Tibial artery (tissue), 4 donors: ENCODE measurements around the gene CEBPE.
A peak's percentile ranks its signal among the peaks of the same experiment; 100 is the strongest.

Experiments
- DNase-seq, 2 donors: peaks; one replicate each; pipeline ENCODE4 v3.0.0-alpha.2; 2019
- H3K27ac ChIP-seq, 2 donors: fragments of 200-600 bp; sonication (generic) in 1 of 2; 1 replicate in 1 of 2; 2 replicates in 1 of 2; pipeline ENCODE4 v1.5.1; 2018 to 2019; ENCODE audit warnings: mild to moderate bottlenecking in 1 of 2
- H3K27me3 ChIP-seq, 2 donors: fragments of 200-600 bp; sonication (generic) in 1 of 2; one replicate each; pipeline versions ENCODE4 v1.5.1 to v1.6.0; 2016 to 2019
- H3K36me3 ChIP-seq, 3 donors: fragments of 200-600 bp; sonication (generic) in 2 of 3; one replicate each; pipeline ENCODE4 v1.5.1; 2016 to 2019; ENCODE audit warnings: mild to moderate bottlenecking in 2 of 3
- H3K4me1 ChIP-seq, 4 donors: fragments of 200-600 bp; sonication (generic) in 2 of 4; 1 replicate in 3 of 4; 2 replicates in 1 of 4; pipeline ENCODE4 v1.5.1; 2016 to 2019
- H3K4me3 ChIP-seq, 2 donors: fragments of 200-600 bp; sonication (generic) in 1 of 2; 1 replicate in 1 of 2; 2 replicates in 1 of 2; pipeline ENCODE4 v1.5.1; 2018 to 2019; ENCODE audit warnings: mild to moderate bottlenecking in 2 of 2
- H3K9me3 ChIP-seq, 3 donors: fragments of 200-600 bp; sonication (generic) in 1 of 3; one replicate each; pipeline ENCODE4 v1.5.1; 2016 to 2019
- CTCF ChIP-seq, 2 experiments: fragments of 200-600 bp in 1 of 2; fragments of 450-650 bp in 1 of 2; IDR thresholded peaks; one replicate each; pipeline ENCODE4 v1.5.1; 2017 to 2019; ENCODE audit warnings: antibody characterized with exemption in 2 of 2, mild to moderate bottlenecking in 1 of 2, moderate library complexity in 1 of 2
- intact Hi-C: fragments of 100-400 bp; cut with DNase I; formaldehyde crosslinking; loops from one replicate; pipeline ENCODE4 v1.15.0; 2023; ENCODE audit warnings: low total_unique reads

The CEBPE gene

DNA sequence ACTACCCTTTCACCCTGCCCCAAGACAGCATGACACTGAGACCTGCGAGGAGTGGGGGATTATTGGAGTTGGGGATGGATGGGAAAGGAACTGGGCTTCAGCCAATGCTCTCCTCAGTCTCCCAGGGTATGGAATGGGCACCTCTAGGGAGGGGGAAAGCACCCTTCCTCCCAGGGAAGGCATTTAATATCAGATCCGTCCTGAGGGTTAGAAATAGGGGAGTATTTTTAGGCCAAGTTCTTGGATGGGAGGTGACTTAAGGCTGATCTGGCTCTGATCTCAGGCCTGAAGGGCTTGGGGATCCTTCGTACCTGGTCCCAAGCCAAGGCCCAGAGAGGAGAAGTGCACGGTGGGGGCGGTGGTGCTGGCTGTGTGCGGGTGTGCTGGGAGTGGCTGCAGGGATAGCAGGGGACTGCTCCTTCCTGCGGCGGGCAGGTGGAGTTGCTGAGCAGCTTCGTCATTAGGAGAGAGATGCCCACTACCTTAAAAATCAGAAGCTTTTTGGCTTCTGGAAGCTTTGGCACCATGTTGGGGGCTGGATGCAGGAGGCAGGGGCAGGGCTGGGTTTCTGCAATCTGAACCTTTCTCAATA, 7.0 kb upstream of the CEBPE start:
- peak overlapping the region; percentile 48 to 68 for H3K27ac ChIP-seq
- peaks cover 45 to 52% (median 46%) of the 10 kb centered on the region in 3 donors for H3K36me3 ChIP-seq
- no peak for DNase-seq
- no peak for TF ChIP-seq CTCF (IDR thresholded peaks at IDR 0.05)
- H3K4me1 ChIP-seq, result peaks cover 3 to 44% (median 33%) of the 10 kb centered on the region in 4 donors
- no peaks in the 10 kb centered on the region for H3K9me3 ChIP-seq
- intact Hi-C loops, result no loop called here
- no peaks in the 10 kb centered on the region for H3K27me3 ChIP-seq
- no peak overlapping the region for H3K4me3 ChIP-seq

GRCh38 chr14:23125011-23125410, 6.0 kb upstream of the CEBPE start:
- peak overlapping the region; percentile 48 to 68 for H3K27ac ChIP-seq
- intact Hi-C loops, result no loop called here

GRCh38 chr14:23124337-23124954, 5.4 kb upstream of the CEBPE start:
- TF ChIP-seq CTCF (IDR thresholded peaks at IDR 0.05), result no peak
- Histone ChIP-seq H3K4me3 (no peak overlapping the region), H3K27ac (peak overlapping the region; percentile 48 to 68), H3K4me1 (peaks cover 3 to 45% (median 35%) of the 10 kb centered on the region in 4 donors), H3K9me3 (no peaks in the 10 kb centered on the region), H3K36me3 (peaks cover 29 to 37% (median 30%) of the 10 kb centered on the region in 3 donors), H3K27me3 (no peaks in the 10 kb centered on the region)
- intact Hi-C loops, result no loop called here
- DNase-seq, result no peak

More at GRCh38 chr14:23125011-23125410, 6.0 kb upstream of the CEBPE start:
- H3K4me3 ChIP-seq, result no peak overlapping the region
- no peaks in the 10 kb centered on the region for H3K9me3 ChIP-seq
- peaks cover 3 to 45% (median 35%) of the 10 kb centered on the region in 4 donors for H3K4me1 ChIP-seq
- no peak for TF ChIP-seq CTCF (IDR thresholded peaks at IDR 0.05)
- DNase-seq, result no peak
- H3K36me3 ChIP-seq, result peaks cover 35 to 42% (median 36%) of the 10 kb centered on the region in 3 donors
- no peaks in the 10 kb centered on the region for H3K27me3 ChIP-seq

- Histone ChIP-seq H3K27me3 (peaks cover 0 to 3% of the 10 kb centered on the region in 2 donors), H3K27ac (peak overlapping the region in 1 of 2 donors; percentile 14), H3K4me1 (peaks cover 3 to 45% (median 35%) of the 10 kb centered on the region in 4 donors), H3K4me3 (no peak overlapping the region), H3K36me3 (peaks cover 19 to 26% (median 20%) of the 10 kb centered on the region in 3 donors), H3K9me3 (no peaks in the 10 kb centered on the region)
- no peak for TF ChIP-seq CTCF (IDR thresholded peaks at IDR 0.05)
- intact Hi-C loops, result no loop called here
- DNase-seq, result peak in 1 of 2 donors; percentile 80
Measured at GRCh38 chr14:23123419-23123818, 4.4 kb upstream of the CEBPE start.

DNA sequence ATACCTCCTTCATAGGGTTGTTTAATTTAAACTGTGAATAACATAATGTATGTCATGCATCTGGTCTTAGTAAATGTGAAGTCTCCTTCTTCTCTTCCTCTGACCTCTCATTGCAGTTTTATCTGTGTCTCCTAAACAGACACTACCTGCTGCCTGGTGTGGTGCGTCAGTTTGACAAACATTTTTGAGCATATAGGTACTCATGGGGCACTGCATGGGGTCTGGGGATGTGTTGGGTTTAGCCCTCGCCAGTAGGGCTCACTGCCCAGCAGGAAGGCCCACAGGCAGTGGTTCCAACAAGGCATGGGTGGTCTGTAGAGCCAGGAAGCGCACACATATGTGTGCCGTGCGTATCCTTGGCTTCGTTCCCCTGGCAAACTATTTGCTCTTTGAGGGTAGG, 3.0 kb upstream of the CEBPE start:
- Histone ChIP-seq H3K4me1 (peaks cover 3 to 45% (median 35%) of the 10 kb centered on the region in 4 donors), H3K4me3 (no peak overlapping the region), H3K36me3 (peaks cover 6 to 13% (median 7%) of the 10 kb centered on the region in 3 donors), H3K9me3 (no peaks in the 10 kb centered on the region), H3K27ac (peak overlapping the region in 1 of 2 donors; percentile 54), H3K27me3 (peaks cover 0 to 4% of the 10 kb centered on the region in 2 donors)
- no peak for TF ChIP-seq CTCF (IDR thresholded peaks at IDR 0.05)
- intact Hi-C loops, result no loop called here
- no peak for DNase-seq
